Panc1 (cell line): Measurements from ENCODE around the gene SMIM12.

Source experiments
- TCF7L2 ChIP-seq: IDR thresholded peaks from 2 replicates; pipeline ENCODE4 v1.6.1; 2011; ENCODE audit warnings: mild to moderate bottlenecking, low read depth, low read length, inconsistent platforms
- TF ChIP-seq, protein P1 (sequence below): fragments of 450-650 bp; IDR thresholded peaks from 2 replicates; pipeline ENCODE4 v1.5.1; 2017; ENCODE audit warnings: mild to moderate bottlenecking
- TF ChIP-seq, protein P2 (sequence below), 2 experiments: IDR thresholded peaks; 2 replicates each; pipeline ENCODE4 v1.6.1; 2011 to 2012; ENCODE audit warnings: low read depth in 2 of 2, control low read depth in 1 of 2, low read length in 1 of 2, mild to moderate bottlenecking in 1 of 2, moderate library complexity in 1 of 2; ENCODE audit not compliant: insufficient read depth in 1 of 2

DNA sequence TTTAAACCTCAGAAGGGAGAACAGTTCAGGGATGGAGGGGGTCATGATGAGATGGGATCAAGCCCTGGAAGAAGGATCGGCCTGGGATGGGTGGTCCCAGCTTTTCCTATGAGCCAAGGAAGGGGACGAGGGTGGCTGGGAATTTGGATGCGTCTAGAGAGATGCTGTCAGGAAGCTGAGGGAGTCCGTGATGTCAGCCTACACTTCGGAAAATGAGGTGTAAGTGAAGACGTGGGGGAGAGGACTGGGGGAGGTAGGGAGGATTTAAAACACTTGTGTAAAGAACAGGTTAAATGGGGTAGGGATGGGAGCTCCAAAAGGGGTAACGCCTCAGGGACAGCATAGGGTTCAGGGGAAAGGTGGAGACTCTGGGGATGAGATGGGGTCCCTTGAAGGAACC is 42.4 kb upstream of the SMIM12 start:
- TF ChIP-seq, protein P1, sequence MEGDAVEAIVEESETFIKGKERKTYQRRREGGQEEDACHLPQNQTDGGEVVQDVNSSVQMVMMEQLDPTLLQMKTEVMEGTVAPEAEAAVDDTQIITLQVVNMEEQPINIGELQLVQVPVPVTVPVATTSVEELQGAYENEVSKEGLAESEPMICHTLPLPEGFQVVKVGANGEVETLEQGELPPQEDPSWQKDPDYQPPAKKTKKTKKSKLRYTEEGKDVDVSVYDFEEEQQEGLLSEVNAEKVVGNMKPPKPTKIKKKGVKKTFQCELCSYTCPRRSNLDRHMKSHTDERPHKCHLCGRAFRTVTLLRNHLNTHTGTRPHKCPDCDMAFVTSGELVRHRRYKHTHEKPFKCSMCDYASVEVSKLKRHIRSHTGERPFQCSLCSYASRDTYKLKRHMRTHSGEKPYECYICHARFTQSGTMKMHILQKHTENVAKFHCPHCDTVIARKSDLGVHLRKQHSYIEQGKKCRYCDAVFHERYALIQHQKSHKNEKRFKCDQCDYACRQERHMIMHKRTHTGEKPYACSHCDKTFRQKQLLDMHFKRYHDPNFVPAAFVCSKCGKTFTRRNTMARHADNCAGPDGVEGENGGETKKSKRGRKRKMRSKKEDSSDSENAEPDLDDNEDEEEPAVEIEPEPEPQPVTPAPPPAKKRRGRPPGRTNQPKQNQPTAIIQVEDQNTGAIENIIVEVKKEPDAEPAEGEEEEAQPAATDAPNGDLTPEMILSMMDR = no peak
- TF ChIP-seq, protein P2, sequence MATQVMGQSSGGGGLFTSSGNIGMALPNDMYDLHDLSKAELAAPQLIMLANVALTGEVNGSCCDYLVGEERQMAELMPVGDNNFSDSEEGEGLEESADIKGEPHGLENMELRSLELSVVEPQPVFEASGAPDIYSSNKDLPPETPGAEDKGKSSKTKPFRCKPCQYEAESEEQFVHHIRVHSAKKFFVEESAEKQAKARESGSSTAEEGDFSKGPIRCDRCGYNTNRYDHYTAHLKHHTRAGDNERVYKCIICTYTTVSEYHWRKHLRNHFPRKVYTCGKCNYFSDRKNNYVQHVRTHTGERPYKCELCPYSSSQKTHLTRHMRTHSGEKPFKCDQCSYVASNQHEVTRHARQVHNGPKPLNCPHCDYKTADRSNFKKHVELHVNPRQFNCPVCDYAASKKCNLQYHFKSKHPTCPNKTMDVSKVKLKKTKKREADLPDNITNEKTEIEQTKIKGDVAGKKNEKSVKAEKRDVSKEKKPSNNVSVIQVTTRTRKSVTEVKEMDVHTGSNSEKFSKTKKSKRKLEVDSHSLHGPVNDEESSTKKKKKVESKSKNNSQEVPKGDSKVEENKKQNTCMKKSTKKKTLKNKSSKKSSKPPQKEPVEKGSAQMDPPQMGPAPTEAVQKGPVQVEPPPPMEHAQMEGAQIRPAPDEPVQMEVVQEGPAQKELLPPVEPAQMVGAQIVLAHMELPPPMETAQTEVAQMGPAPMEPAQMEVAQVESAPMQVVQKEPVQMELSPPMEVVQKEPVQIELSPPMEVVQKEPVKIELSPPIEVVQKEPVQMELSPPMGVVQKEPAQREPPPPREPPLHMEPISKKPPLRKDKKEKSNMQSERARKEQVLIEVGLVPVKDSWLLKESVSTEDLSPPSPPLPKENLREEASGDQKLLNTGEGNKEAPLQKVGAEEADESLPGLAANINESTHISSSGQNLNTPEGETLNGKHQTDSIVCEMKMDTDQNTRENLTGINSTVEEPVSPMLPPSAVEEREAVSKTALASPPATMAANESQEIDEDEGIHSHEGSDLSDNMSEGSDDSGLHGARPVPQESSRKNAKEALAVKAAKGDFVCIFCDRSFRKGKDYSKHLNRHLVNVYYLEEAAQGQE (IDR thresholded peaks at IDR 0.05; ENCODE audit: insufficient read depth in 1 of 2, low read depth in 2 of 2, low read length in 1 of 2) = no peak
- TF ChIP-seq TCF7L2 = no peak
